B cell (primary cell): Measurements from ENCODE around the gene LSM14A. TPM values are rescaled to one million over a fixed set of nuclear protein-coding genes. Genes with fewer than 3 reads are reported as not detected.

Source experiments
- ATAC-seq: fragments of 200-7000 bp; cut with Tn5 transposase; one replicate; pipeline ENCODE4 v1.10.0; 2021; ENCODE audit warnings: low read depth, mild to moderate bottlenecking, moderate number of reproducible peaks, moderate library complexity
- CTCF ChIA-PET: fragments of 350-600 bp; sonication (Branson Sonifier 250); formaldehyde crosslinking; loops from one replicate; lab custom pipeline; 2021; ENCODE audit warnings: antibody characterized with exemption, inconsistent platforms; lab: Charles Lee
- POLR2A ChIA-PET: fragments of 350-600 bp; sonication (Branson Sonifier 250); formaldehyde crosslinking; loops from one replicate; lab custom pipeline; 2021; ENCODE audit warnings: antibody characterized with exemption; lab: Charles Lee
- DNase-seq: peaks from one replicate; pipeline ENCODE4 v3.0.0; 2013
- H2AFZ ChIP-seq: 2 replicates; pipeline ENCODE4 v1.6.1; 2012; ENCODE audit warnings: mild to moderate bottlenecking, low read depth, low read length; ENCODE audit not compliant: insufficient read depth, poor library complexity, severe bottlenecking
- H3K27ac ChIP-seq, 2 donors: 1 replicate in 1 of 2; 2 replicates in 1 of 2; pipeline ENCODE4 v1.5.1; 2012 to 2013; ENCODE audit warnings: low read length in 2 of 2, mild to moderate bottlenecking in 2 of 2, moderate library complexity in 1 of 2
- H3K27me3 ChIP-seq, 4 experiments: fragments of 200-600 bp in 1 of 4; sonication (generic) in 1 of 4; replicated peaks in 1 of 4; 1 replicate in 2 of 4; 2 replicates in 2 of 4; pipeline versions ENCODE4 v1.6.1 to v1.7.0; 2013 to 2016; ENCODE audit warnings: low read length in 3 of 4, mild to moderate bottlenecking in 2 of 4, mixed read lengths in 1 of 4, moderate library complexity in 1 of 4; ENCODE audit not compliant: insufficient read depth in 4 of 4, control insufficient read depth in 3 of 4; ENCODE audit errors: control extremely low read depth in 1 of 4
- H3K36me3 ChIP-seq, 2 experiments: replicated peaks in 1 of 2; 1 replicate in 1 of 2; 2 replicates in 1 of 2; pipeline versions ENCODE4 v1.6.1 to v1.7.1; 2013; ENCODE audit warnings: low read length in 1 of 2; ENCODE audit not compliant: insufficient read depth in 2 of 2, control insufficient read depth in 1 of 2; ENCODE audit errors: control extremely low read depth in 1 of 2, extremely low read depth in 1 of 2
- H3K4me1 ChIP-seq, 2 donors: fragments of 200-600 bp in 1 of 2; sonication (generic) in 1 of 2; 1 replicate in 1 of 2; 2 replicates in 1 of 2; pipeline versions ENCODE4 v1.5.1 to v1.6.1; 2013 to 2017; ENCODE audit warnings: low read length in 2 of 2; ENCODE audit not compliant: control insufficient read depth in 2 of 2, insufficient read depth in 2 of 2
- H3K4me2 ChIP-seq: replicated peaks from 2 replicates; pipeline ENCODE3; 2012; ENCODE audit warnings: mild to moderate bottlenecking, low read depth, low read length; ENCODE audit not compliant: poor library complexity, severe bottlenecking
- H3K4me3 ChIP-seq, 5 experiments: fragments of 200-600 bp in 1 of 5; sonication (generic) in 1 of 5; 1 replicate in 3 of 5; 2 replicates in 2 of 5; pipeline versions ENCODE4 v1.5.1 to v1.7.0; 2011 to 2016; ENCODE audit warnings: low read length in 4 of 5, mild to moderate bottlenecking in 4 of 5, low read depth in 2 of 5, control low read depth in 1 of 5, moderate library complexity in 1 of 5; ENCODE audit not compliant: insufficient read depth in 1 of 5; ENCODE audit errors: control extremely low read depth in 1 of 5, extremely low read depth in 1 of 5
- H3K79me2 ChIP-seq: fragments of 200-600 bp; sonication (generic); one replicate; pipeline ENCODE4 v1.6.0; 2016; ENCODE audit warnings: low read length; ENCODE audit not compliant: control insufficient read depth, insufficient read depth
- H3K9ac ChIP-seq: fragments of 200-600 bp; sonication (generic); 2 replicates; pipeline ENCODE4 v1.6.1; 2017; ENCODE audit warnings: mild to moderate bottlenecking, low read length, moderate library complexity
- H3K9me3 ChIP-seq, 3 donors: one replicate each; pipeline versions ENCODE4 v1.6.1 to v1.7.1; 2013; ENCODE audit warnings: low read length in 2 of 3; ENCODE audit not compliant: control insufficient read depth in 2 of 3, insufficient read depth in 1 of 3; ENCODE audit errors: control extremely low read depth in 1 of 3
- H4K20me1 ChIP-seq: 2 replicates; pipeline ENCODE4 v1.6.0; 2012; ENCODE audit warnings: mild to moderate bottlenecking, low read length; ENCODE audit not compliant: insufficient read depth, control insufficient read depth, poor library complexity, severe bottlenecking
- H3K27ac Mint-ChIP-seq: one replicate; pipeline ENCODE4 v1.8.0; 2021; ENCODE audit warnings: mixed read lengths
- H3K27me3 Mint-ChIP-seq: one replicate; pipeline ENCODE4 v1.8.0; 2021; ENCODE audit warnings: mixed read lengths
- H3K4me1 Mint-ChIP-seq: one replicate; pipeline ENCODE4 v1.8.0; 2021; ENCODE audit warnings: mixed read lengths
- H3K4me3 Mint-ChIP-seq: one replicate; pipeline ENCODE4 v1.8.0; 2021; ENCODE audit warnings: mixed read lengths
- H3K9me3 Mint-ChIP-seq: one replicate; pipeline ENCODE4 v1.8.0; 2022; ENCODE audit warnings: mixed read lengths; ENCODE audit not compliant: insufficient read depth
- CTCF ChIP-seq: fragments of 200-600 bp; IDR thresholded peaks from one replicate; pipeline ENCODE4 v1.8.0; 2022; ENCODE audit warnings: antibody characterized with exemption, mild to moderate bottlenecking
- EZH2 ChIP-seq: IDR thresholded peaks from 2 replicates; pipeline ENCODE4 v1.6.1; 2012; ENCODE audit warnings: borderline replicate concordance, low read depth, mild to moderate bottlenecking, moderate library complexity, low read length; ENCODE audit not compliant: insufficient read depth, poor library complexity, severe bottlenecking
- WGBS: methylation state at CpG from one replicate; pipeline ENCODE4 v1.1.5; 2013; ENCODE audit warnings: missing lambda C conversion rate; ENCODE audit not compliant: insufficient coverage; 5-methylcytosine and 5-hydroxymethylcytosine counted together
- intact Hi-C: fragments of 100-400 bp; cut with micrococcal nuclease; formaldehyde crosslinking; loops from one replicate; pipeline ENCODE4 v1.10.0; 2022
- polyA plus RNA-seq: library from polyadenylated mRNA; depleted of rRNA; stranded (reverse); fragments of >200 nt; gene quantifications from 2 replicates; pipeline ENCODE4 v1.2.3, GENCODE V29; 2012
- total RNA-seq, 2 donors: library from RNA; stranded (reverse); fragments of 120-200 nt in 1 of 2; gene quantifications; 1 replicate in 1 of 2; 2 replicates in 1 of 2; pipeline versions ENCODE4 v1.2.3 to v1.2.4, GENCODE V29; 2013 to 2022

The LSM14A gene
- total and polyA plus RNA-seq, 2 donors (not counting 1 experiment from before 2014, with no cell fraction given), result 90.7 to 163 TPM

DNA sequence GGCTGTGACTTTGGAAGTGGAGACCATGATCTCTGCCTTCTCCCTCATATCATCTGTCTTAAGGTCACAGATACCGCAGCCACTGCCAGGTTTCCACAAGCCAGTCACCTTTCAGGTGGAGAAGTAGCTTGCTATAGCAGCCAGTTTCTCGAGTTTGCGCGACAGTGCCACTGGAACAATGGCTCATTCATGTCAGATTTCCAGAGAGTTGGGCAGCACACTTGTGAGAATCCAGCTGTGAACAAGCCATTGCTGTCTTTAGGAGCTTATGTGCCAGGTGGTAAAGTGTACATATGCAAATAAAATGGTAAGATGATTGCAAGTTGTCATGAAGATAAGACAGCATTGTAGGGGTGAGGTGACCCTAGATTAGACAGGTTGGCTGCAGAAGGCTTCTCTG, 104.3 kb downstream of the LSM14A start:
- H3K4me3 ChIP-seq, result no peak overlapping the region
- 89% methylated on average over 4 of the region's 4 CpGs for WGBS
- ATAC-seq (peak; percentile 20), DNase-seq (no peak)
- no peaks in the 10 kb centered on the region for H3K9me3 ChIP-seq
- CTCF ChIA-PET, result interaction anchor here (0.5 to 1.0 kb wide), 3 partner anchors 16 to 68 kb away, joined by 3 to 4 read pairs (median 3); no protein-coding TSS in a partner anchor
- no peak for TF ChIP-seq CTCF
- H3K4me1 ChIP-seq, result peaks cover 51 to 53% of the 10 kb centered on the region in 2 donors
- no peaks in the 10 kb centered on the region for H4K20me1 ChIP-seq
- H3K27me3 ChIP-seq, result no peaks in the 10 kb centered on the region
- Mint-ChIP-seq H3K27ac (peak overlapping the region; percentile 76), H3K4me1 (peaks cover 66% of the 10 kb centered on the region), H3K27me3 (no peaks in the 10 kb centered on the region), H3K4me3 (peak overlapping the region; percentile 40), H3K9me3 (no peaks in the 10 kb centered on the region)
- no peak overlapping the region for H3K9ac ChIP-seq
- H3K79me2 ChIP-seq, result peaks cover 100% of the 10 kb centered on the region
- intact Hi-C loops, result no loop called here
- peak overlapping the region; percentile 7 to 40 for H3K27ac ChIP-seq
- POLR2A ChIA-PET, result no interaction called here
- H2AFZ ChIP-seq, result no peak overlapping the region
- peak overlapping the region; percentile 31 for H3K4me2 ChIP-seq
- H3K36me3 ChIP-seq, result peaks cover 0 to 7% of the 10 kb centered on the region in 2 experiments

DNA sequence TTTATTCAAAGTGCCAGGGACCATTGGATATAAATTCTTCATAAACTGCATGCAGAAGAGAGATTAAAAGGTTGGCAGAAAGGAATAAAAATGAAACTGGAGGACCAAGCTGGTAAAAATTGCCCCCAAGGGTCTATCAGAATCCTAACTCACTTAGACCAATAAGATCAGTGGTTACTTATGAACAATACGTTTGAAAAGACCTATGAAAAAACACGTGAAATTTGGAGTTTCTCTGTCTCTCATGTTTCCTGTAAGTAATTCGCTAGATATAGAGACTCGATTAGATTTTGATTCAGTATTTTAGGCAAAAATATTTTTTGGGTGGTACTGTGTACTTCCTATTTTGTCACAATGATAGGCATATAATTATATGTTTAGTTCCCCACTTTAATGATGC, 104.9 kb downstream of the LSM14A start:
- peaks cover under 1% of the 10 kb centered on the region for H4K20me1 ChIP-seq
- no CpG with 5 or more reads among the region's 4 CpGs for WGBS
- no peak for ATAC-seq
- no peaks in the 10 kb centered on the region for H3K9me3 ChIP-seq
- H3K27me3 Mint-ChIP-seq, result no peaks in the 10 kb centered on the region
- peaks cover 0 to 8% of the 10 kb centered on the region in 2 experiments for H3K36me3 ChIP-seq
- no peak for DNase-seq
- H2AFZ ChIP-seq, result no peak overlapping the region
- no peak overlapping the region for H3K4me3 ChIP-seq
- H3K9me3 Mint-ChIP-seq, result no peaks in the 10 kb centered on the region
- TF ChIP-seq EZH2 (no peak), CTCF (no peak)
- peak overlapping the region; percentile 76 for H3K27ac Mint-ChIP-seq
- intact Hi-C loops, result no loop called here
- ChIA-PET POLR2A (no interaction called here), CTCF (interaction anchor here (0.9 to 1.0 kb wide), 2 partner anchors 16 to 56 kb away, joined by 3 to 4 read pairs; no protein-coding TSS in a partner anchor)
- no peaks in the 10 kb centered on the region for H3K27me3 ChIP-seq
- no peak overlapping the region for H3K9ac ChIP-seq
- H3K27ac ChIP-seq, result peak overlapping the region in 1 of 2 donors; percentile 40
- H3K4me1 ChIP-seq, result peaks cover 45 to 47% of the 10 kb centered on the region in 2 donors
- peak overlapping the region; percentile 31 for H3K4me2 ChIP-seq
- peak overlapping the region; percentile 40 for H3K4me3 Mint-ChIP-seq
- peaks cover 61% of the 10 kb centered on the region for H3K4me1 Mint-ChIP-seq
- peaks cover 100% of the 10 kb centered on the region for H3K79me2 ChIP-seq
